ENCODE data around the gene MINDY4. TPM values are rescaled to one million over a fixed set of nuclear protein-coding genes. Genes with fewer than 3 reads are reported as not detected.

Gene MINDY4
- total and polyA plus RNA-seq, 2 of the 13 experiments (the other 11 are each of a cell fraction or from before 2014, with no cell fraction given): not detected

GRCh38 chr7:30824821-30825720 lies 53.9 kb downstream of the MINDY4 start:
- ATAC-seq (no peak), DNase-seq (ENCODE audit: low spot score) (no peak), FAIRE-seq (no peak)
- in situ Hi-C loops (cut with HindIII; ENCODE audit: extremely low pct_ligation_motif_present, low pct_unique_long_range_greater_than_20kb): no loop called here
- H2AFZ ChIP-seq (ENCODE audit: low read length): no peak overlapping the region
- no peak overlapping the region for H3K4me3 ChIP-seq (replicated peaks in 1 of 3; ENCODE audit: insufficient read depth in 1 of 3, low read depth in 2 of 3, low read length in 3 of 3)
- no peak overlapping the region for H3K27ac ChIP-seq (ENCODE audit: extremely low read length, insufficient read depth, low read length)
- no peaks in the 10 kb centered on the region; a peak in 1 of 5 replicates for H3K27me3 ChIP-seq (ENCODE audit: control insufficient read depth in 1 of 2, insufficient read depth in 2 of 2, low read length in 2 of 2)
- POLR2A ChIA-PET: no interaction called here
- intact Hi-C loops (cut with micrococcal nuclease; ENCODE audit: unreplicated experiment): no loop called here
- H4K20me1 ChIP-seq (ENCODE audit: insufficient read depth, low read length): no peaks in the 10 kb centered on the region
- H3K4me2 ChIP-seq (ENCODE audit: low read depth, low read length): no peak overlapping the region
- no peaks in the 10 kb centered on the region for H3K36me3 ChIP-seq (replicated peaks in 1 of 2; ENCODE audit: control insufficient read depth in 1 of 2, insufficient read depth in 2 of 2, low read length in 2 of 2)
- no peaks in the 10 kb centered on the region for H3K4me1 ChIP-seq (ENCODE audit: insufficient read depth, low read length)
- no peak overlapping the region for H3K9ac ChIP-seq (ENCODE audit: insufficient read depth, low read depth, low read length)
- no TSS peak for BruUV-seq (replicated peaks)
- H3K9me3 ChIP-seq (ENCODE audit: low read length): no peaks in the 10 kb centered on the region
- 1% methylated on average over 6 of the region's 6 CpGs for WGBS (ENCODE audit: low lambda C conversion rate)
- no peaks in the 10 kb centered on the region for H3K79me2 ChIP-seq (ENCODE audit: insufficient read depth, low read length)
- CTCF ChIA-PET (ENCODE audit: low intra/inter-chr PET ratio, low total read pairs): no interaction called here
- TF ChIP-seq, protein P1, sequence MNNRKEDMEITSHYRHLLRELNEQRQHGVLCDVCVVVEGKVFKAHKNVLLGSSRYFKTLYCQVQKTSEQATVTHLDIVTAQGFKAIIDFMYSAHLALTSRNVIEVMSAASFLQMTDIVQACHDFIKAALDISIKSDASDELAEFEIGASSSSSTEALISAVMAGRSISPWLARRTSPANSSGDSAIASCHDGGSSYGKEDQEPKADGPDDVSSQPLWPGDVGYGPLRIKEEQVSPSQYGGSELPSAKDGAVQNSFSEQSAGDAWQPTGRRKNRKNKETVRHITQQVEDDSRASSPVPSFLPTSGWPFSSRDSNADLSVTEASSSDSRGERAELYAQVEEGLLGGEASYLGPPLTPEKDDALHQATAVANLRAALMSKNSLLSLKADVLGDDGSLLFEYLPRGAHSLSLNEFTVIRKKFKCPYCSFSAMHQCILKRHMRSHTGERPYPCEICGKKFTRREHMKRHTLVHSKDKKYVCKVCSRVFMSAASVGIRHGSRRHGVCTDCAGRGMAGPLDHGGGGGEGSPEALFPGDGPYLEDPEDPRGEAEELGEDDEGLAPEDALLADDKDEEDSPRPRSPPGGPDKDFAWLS (CRISPR knock-in tag; IDR thresholded peaks at IDR 0.05; ENCODE audit: borderline replicate concordance): no peak
- TF ChIP-seq PHF5A (CRISPR knock-in tag; IDR thresholded peaks at IDR 0.05; ENCODE audit: low read depth, unreplicated experiment): no peak
- TF ChIP-seq EED (CRISPR knock-in tag; IDR thresholded peaks at IDR 0.05): no peak
- TF ChIP-seq ATF7 (IDR thresholded peaks at IDR 0.05): no peak
- TF ChIP-seq ATF7 (CRISPR knock-in tag; IDR thresholded peaks at IDR 0.05): no peak
- TF ChIP-seq YY1 (IDR thresholded peaks at IDR 0.05; ENCODE audit: insufficient read depth, insufficient replicate concordance, low read depth, low read length): no peak
- no peak for TF ChIP-seq MEIS2 (CRISPR knock-in tag; IDR thresholded peaks at IDR 0.05)
- TF ChIP-seq MLLT10 (CRISPR knock-in tag; IDR thresholded peaks at IDR 0.05): no peak
- no peak for TF ChIP-seq ZNF770 (CRISPR knock-in tag; IDR thresholded peaks at IDR 0.05)
- no peak for TF ChIP-seq CBX1 (IDR thresholded peaks at IDR 0.05; ENCODE audit: low read depth)
- TF ChIP-seq ADNP (CRISPR knock-in tag; IDR thresholded peaks at IDR 0.05): no peak
- TF ChIP-seq, protein P2, sequence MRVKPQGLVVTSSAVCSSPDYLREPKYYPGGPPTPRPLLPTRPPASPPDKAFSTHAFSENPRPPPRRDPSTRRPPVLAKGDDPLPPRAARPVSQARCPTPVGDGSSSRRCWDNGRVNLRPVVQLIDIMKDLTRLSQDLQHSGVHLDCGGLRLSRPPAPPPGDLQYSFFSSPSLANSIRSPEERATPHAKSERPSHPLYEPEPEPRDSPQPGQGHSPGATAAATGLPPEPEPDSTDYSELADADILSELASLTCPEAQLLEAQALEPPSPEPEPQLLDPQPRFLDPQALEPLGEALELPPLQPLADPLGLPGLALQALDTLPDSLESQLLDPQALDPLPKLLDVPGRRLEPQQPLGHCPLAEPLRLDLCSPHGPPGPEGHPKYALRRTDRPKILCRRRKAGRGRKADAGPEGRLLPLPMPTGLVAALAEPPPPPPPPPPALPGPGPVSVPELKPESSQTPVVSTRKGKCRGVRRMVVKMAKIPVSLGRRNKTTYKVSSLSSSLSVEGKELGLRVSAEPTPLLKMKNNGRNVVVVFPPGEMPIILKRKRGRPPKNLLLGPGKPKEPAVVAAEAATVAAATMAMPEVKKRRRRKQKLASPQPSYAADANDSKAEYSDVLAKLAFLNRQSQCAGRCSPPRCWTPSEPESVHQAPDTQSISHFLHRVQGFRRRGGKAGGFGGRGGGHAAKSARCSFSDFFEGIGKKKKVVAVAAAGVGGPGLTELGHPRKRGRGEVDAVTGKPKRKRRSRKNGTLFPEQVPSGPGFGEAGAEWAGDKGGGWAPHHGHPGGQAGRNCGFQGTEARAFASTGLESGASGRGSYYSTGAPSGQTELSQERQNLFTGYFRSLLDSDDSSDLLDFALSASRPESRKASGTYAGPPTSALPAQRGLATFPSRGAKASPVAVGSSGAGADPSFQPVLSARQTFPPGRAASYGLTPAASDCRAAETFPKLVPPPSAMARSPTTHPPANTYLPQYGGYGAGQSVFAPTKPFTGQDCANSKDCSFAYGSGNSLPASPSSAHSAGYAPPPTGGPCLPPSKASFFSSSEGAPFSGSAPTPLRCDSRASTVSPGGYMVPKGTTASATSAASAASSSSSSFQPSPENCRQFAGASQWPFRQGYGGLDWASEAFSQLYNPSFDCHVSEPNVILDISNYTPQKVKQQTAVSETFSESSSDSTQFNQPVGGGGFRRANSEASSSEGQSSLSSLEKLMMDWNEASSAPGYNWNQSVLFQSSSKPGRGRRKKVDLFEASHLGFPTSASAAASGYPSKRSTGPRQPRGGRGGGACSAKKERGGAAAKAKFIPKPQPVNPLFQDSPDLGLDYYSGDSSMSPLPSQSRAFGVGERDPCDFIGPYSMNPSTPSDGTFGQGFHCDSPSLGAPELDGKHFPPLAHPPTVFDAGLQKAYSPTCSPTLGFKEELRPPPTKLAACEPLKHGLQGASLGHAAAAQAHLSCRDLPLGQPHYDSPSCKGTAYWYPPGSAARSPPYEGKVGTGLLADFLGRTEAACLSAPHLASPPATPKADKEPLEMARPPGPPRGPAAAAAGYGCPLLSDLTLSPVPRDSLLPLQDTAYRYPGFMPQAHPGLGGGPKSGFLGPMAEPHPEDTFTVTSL (CRISPR knock-in tag; IDR thresholded peaks at IDR 0.05; ENCODE audit: borderline replicate concordance): no peak
- no peak for TF ChIP-seq TBP (CRISPR knock-in tag; IDR thresholded peaks at IDR 0.05)

Data from HepG2 (cell line).